Activated naive CD4-positive, alpha-beta T cell treated with anti-CD3 and anti-CD28 coated beads for 36 hours (primary cell): ENCODE measurements around the gene WAS. TPM values are rescaled to one million over a fixed set of nuclear protein-coding genes. Genes with fewer than 3 reads are reported as not detected.

Source experiments
- CTCF ChIA-PET: fragments of 350-600 bp; sonication (Branson Sonifier 250); formaldehyde crosslinking; loops from one replicate; lab custom pipeline; 2021; ENCODE audit warnings: antibody characterized with exemption; lab: Charles Lee
- DNase-seq: peaks from one replicate; pipeline ENCODE4 v3.0.0-alpha.2; 2020
- H3K27ac Mint-ChIP-seq: one replicate; pipeline ENCODE4 v1.8.0; 2021; ENCODE audit warnings: mild to moderate bottlenecking, mixed read lengths
- H3K27me3 Mint-ChIP-seq: one replicate; pipeline ENCODE4 v1.8.0; 2021; ENCODE audit warnings: low read depth, mixed read lengths
- H3K36me3 Mint-ChIP-seq: one replicate; pipeline ENCODE4 v1.8.0; 2021; ENCODE audit warnings: low read depth, mixed read lengths
- H3K4me1 Mint-ChIP-seq: one replicate; pipeline ENCODE4 v1.8.0; 2021; ENCODE audit warnings: low read depth, mixed read lengths
- H3K4me3 Mint-ChIP-seq: one replicate; pipeline ENCODE4 v1.8.0; 2021; ENCODE audit warnings: mild to moderate bottlenecking, moderate library complexity, mixed read lengths
- H3K9me3 Mint-ChIP-seq: one replicate; pipeline ENCODE4 v1.8.0; 2021; ENCODE audit warnings: mixed read lengths
- intact Hi-C: fragments of 100-400 bp; cut with micrococcal nuclease; formaldehyde crosslinking; loops from one replicate; pipeline ENCODE4 v1.15.1; 2023
- total RNA-seq, 2 experiments: library from RNA; stranded (reverse); gene quantifications; one replicate each; pipeline ENCODE4 v1.2.3, GENCODE V29; 2021

Gene WAS
- total RNA-seq, 2 experiments from 2014 or later, result 76.1 to 77.8 TPM

GRCh38 chrX:48702032-48702431 is 18.4 kb downstream of the WAS start:
- no peaks in the 10 kb centered on the region for H3K9me3 Mint-ChIP-seq
- H3K27ac Mint-ChIP-seq, result no peak overlapping the region
- intact Hi-C loops, result no loop called here
- peaks cover 30% of the 10 kb centered on the region for H3K4me1 Mint-ChIP-seq
- DNase-seq, result no peak
- H3K4me3 Mint-ChIP-seq, result no peak overlapping the region
- peaks cover 26% of the 10 kb centered on the region for H3K36me3 Mint-ChIP-seq
- no peaks in the 10 kb centered on the region for H3K27me3 Mint-ChIP-seq
- CTCF ChIA-PET, result no interaction called here

DNA sequence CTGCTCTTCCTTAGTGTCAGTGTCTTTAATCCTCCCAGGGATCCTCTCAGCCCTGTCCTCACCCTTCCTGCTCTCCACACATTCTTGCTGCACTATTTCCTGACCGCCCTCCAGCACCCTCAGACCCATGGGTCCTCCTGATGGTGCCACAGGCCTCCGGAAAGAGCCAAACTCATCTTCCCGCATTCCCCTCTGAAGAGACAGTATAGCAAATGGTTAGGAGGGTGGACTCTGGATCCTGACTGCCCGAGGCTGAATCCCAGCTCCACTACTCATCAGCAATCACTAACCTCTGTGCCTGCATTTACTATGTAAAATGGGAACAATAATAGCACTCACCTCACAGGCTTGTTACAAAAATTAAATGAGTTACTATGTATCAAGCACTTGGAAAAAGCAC is 19.1 kb downstream of the WAS start:
- Mint-ChIP-seq H3K27ac (no peak overlapping the region), H3K27me3 (no peaks in the 10 kb centered on the region), H3K4me1 (peaks cover 25% of the 10 kb centered on the region), H3K9me3 (no peaks in the 10 kb centered on the region), H3K4me3 (no peak overlapping the region), H3K36me3 (peaks cover 24% of the 10 kb centered on the region)
- DNase-seq, result no peak
- CTCF ChIA-PET, result no interaction called here
- intact Hi-C loops, result no loop called here

- Mint-ChIP-seq H3K9me3 (no peaks in the 10 kb centered on the region), H3K36me3 (peaks cover 24% of the 10 kb centered on the region), H3K27ac (no peak overlapping the region), H3K27me3 (no peaks in the 10 kb centered on the region), H3K4me1 (peaks cover 21% of the 10 kb centered on the region), H3K4me3 (no peak overlapping the region)
- DNase-seq, result no peak
- intact Hi-C loops, result no loop called here
- CTCF ChIA-PET, result no interaction called here
Measured at GRCh38 chrX:48703228-48703627, 19.6 kb downstream of the WAS start.

GRCh38 chrX:48703642-48704481 is 20.3 kb downstream of the WAS start:
- DNase-seq, result no peak
- Mint-ChIP-seq H3K4me3 (no peak overlapping the region), H3K27me3 (no peaks in the 10 kb centered on the region), H3K9me3 (no peaks in the 10 kb centered on the region), H3K27ac (no peak overlapping the region), H3K36me3 (peaks cover 28% of the 10 kb centered on the region), H3K4me1 (peaks cover 21% of the 10 kb centered on the region)
- CTCF ChIA-PET, result no interaction called here
- intact Hi-C loops, result no loop called here

DNA sequence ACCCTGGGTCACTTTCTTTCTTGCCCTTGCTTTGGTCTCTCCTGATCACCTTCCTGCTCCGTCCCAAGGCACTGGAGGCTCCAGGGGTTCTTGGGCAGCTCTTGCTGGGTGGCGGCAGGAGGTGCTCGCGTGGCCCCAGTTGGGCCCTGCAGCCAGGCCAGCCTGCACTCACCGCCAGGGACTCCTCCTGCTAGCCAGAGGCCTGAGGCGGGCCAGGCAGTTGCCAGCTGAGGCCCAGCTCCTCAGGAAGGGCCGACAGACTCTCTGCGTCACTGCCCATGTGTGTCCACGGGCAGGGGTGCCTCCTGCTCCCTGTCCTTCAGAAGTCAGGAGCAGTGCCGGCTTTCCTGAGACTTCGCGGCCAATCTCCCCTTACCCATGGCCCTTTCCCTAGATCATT is 22.3 kb downstream of the WAS start:
- CTCF ChIA-PET, result no interaction called here
- H3K36me3 Mint-ChIP-seq, result peaks cover 20% of the 10 kb centered on the region
- no peak overlapping the region for H3K27ac Mint-ChIP-seq
- H3K9me3 Mint-ChIP-seq, result no peaks in the 10 kb centered on the region
- H3K4me1 Mint-ChIP-seq, result peaks cover 18% of the 10 kb centered on the region
- DNase-seq, result no peak
- no peaks in the 10 kb centered on the region for H3K27me3 Mint-ChIP-seq
- H3K4me3 Mint-ChIP-seq, result no peak overlapping the region
- intact Hi-C loops, result no loop called here

- intact Hi-C loops, result no loop called here
- H3K27ac Mint-ChIP-seq, result no peak overlapping the region
- no peak for DNase-seq
- H3K27me3 Mint-ChIP-seq, result no peaks in the 10 kb centered on the region
- H3K9me3 Mint-ChIP-seq, result no peaks in the 10 kb centered on the region
- CTCF ChIA-PET, result no interaction called here
- peaks cover 10% of the 10 kb centered on the region for H3K36me3 Mint-ChIP-seq
- H3K4me1 Mint-ChIP-seq, result peaks cover 45% of the 10 kb centered on the region
- H3K4me3 Mint-ChIP-seq, result no peak overlapping the region
Measured at GRCh38 chrX:48709522-48710112, 26.0 kb downstream of the WAS start.

GRCh38 chrX:48711162-48711928 is 27.7 kb downstream of the WAS start:
- H3K4me1 Mint-ChIP-seq, result peaks cover 62% of the 10 kb centered on the region
- H3K27ac Mint-ChIP-seq, result peak overlapping the region; percentile 70
- H3K36me3 Mint-ChIP-seq, result peaks cover 6% of the 10 kb centered on the region
- no peak overlapping the region for H3K4me3 Mint-ChIP-seq
- DNase-seq, result no peak
- CTCF ChIA-PET, result no interaction called here
- no peaks in the 10 kb centered on the region for H3K9me3 Mint-ChIP-seq
- intact Hi-C loops, result no loop called here
- H3K27me3 Mint-ChIP-seq, result no peaks in the 10 kb centered on the region

- no peak overlapping the region for H3K4me3 Mint-ChIP-seq
- intact Hi-C loops, result loop anchor here (1.0 to 2.0 kb wide), 2 partner anchors 8 to 89 kb away; no protein-coding TSS in a partner anchor
- H3K36me3 Mint-ChIP-seq, result peaks cover 6% of the 10 kb centered on the region
- no peak for DNase-seq
- H3K9me3 Mint-ChIP-seq, result no peaks in the 10 kb centered on the region
- peak overlapping the region; percentile 69 for H3K27ac Mint-ChIP-seq
- H3K27me3 Mint-ChIP-seq, result no peaks in the 10 kb centered on the region
- CTCF ChIA-PET, result no interaction called here
- peaks cover 66% of the 10 kb centered on the region for H3K4me1 Mint-ChIP-seq
Measured at GRCh38 chrX:48711929-48712505, 28.4 kb downstream of the WAS start.

GRCh38 chrX:48713847-48714246 is 30.2 kb downstream of the WAS start:
- Mint-ChIP-seq H3K4me1 (peaks cover 77% of the 10 kb centered on the region), H3K27ac (peak overlapping the region; percentile 69), H3K9me3 (no peaks in the 10 kb centered on the region), H3K36me3 (peaks cover under 1% of the 10 kb centered on the region), H3K27me3 (no peaks in the 10 kb centered on the region), H3K4me3 (peak overlapping the region; percentile 3)
- intact Hi-C loops, result loop anchor here (1.0 to 2.0 kb wide), 3 partner anchors 18 to 87 kb away; partner anchors contain the start of gene SUV39H1
- CTCF ChIA-PET, result no interaction called here
- peak; percentile 10 for DNase-seq

- no peak overlapping the region for H3K4me3 Mint-ChIP-seq
- peaks cover 81% of the 10 kb centered on the region for H3K4me1 Mint-ChIP-seq
- H3K36me3 Mint-ChIP-seq, result no peaks in the 10 kb centered on the region
- H3K9me3 Mint-ChIP-seq, result no peaks in the 10 kb centered on the region
- no peaks in the 10 kb centered on the region for H3K27me3 Mint-ChIP-seq
- H3K27ac Mint-ChIP-seq, result peak overlapping the region; percentile 69
- DNase-seq, result peak; percentile 11
- CTCF ChIA-PET, result no interaction called here
- intact Hi-C loops, result no loop called here
Measured at GRCh38 chrX:48714573-48714972, 31.0 kb downstream of the WAS start.

DNA sequence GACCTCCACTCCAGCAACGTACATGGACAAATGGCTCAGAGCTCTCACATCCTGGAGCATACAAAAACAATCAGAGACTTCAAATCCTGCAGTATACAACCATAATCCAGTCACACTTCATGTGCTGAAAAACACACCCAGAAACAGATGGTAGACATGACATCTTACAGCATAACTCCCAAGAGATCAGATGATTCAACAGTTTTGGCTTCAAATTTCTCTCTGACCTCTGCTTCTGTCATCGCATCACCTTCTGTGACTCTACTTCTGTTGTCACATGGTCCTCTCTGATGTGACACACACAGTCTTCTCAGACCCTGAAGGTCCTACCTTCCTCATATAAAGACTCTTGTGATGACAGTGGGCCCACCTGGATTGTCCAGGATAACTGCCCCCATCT is 31.5 kb downstream of the WAS start:
- peak; percentile 18 for DNase-seq
- peaks cover 81% of the 10 kb centered on the region for H3K4me1 Mint-ChIP-seq
- CTCF ChIA-PET, result no interaction called here
- H3K9me3 Mint-ChIP-seq, result no peaks in the 10 kb centered on the region
- no peaks in the 10 kb centered on the region for H3K36me3 Mint-ChIP-seq
- H3K4me3 Mint-ChIP-seq, result no peak overlapping the region
- no peaks in the 10 kb centered on the region for H3K27me3 Mint-ChIP-seq
- intact Hi-C loops, result no loop called here
- peak overlapping the region; percentile 25 for H3K27ac Mint-ChIP-seq

GRCh38 chrX:48715876-48716502 is 32.4 kb downstream of the WAS start:
- H3K27ac Mint-ChIP-seq, result peak overlapping the region; percentile 53
- CTCF ChIA-PET, result interaction anchor here (0.6 kb wide), 1 partner anchor 139 kb away, joined by 3 read pairs; no protein-coding TSS in a partner anchor
- H3K36me3 Mint-ChIP-seq, result no peaks in the 10 kb centered on the region
- no peak overlapping the region for H3K4me3 Mint-ChIP-seq
- no peaks in the 10 kb centered on the region for H3K27me3 Mint-ChIP-seq
- intact Hi-C loops, result no loop called here
- no peak for DNase-seq
- H3K9me3 Mint-ChIP-seq, result no peaks in the 10 kb centered on the region
- H3K4me1 Mint-ChIP-seq, result peaks cover 72% of the 10 kb centered on the region
